ENCODE data around the gene PCDH15. TPM values are rescaled to one million over a fixed set of nuclear protein-coding genes. Genes with fewer than 3 reads are reported as not detected.

PCDH15 gene
- total and polyA plus RNA-seq, 2 of the 13 experiments (the other 11 are each of a cell fraction or from before 2014, with no cell fraction given) = not detected

GRCh38 chr10:54484186-54484585, 316.8 kb downstream of the PCDH15 start:
- H3K4me3 ChIP-seq (replicated peaks in 1 of 3; ENCODE audit: insufficient read depth in 1 of 3, low read depth in 2 of 3, low read length in 3 of 3) = no peak overlapping the region
- H3K36me3 ChIP-seq (replicated peaks in 1 of 2; ENCODE audit: control insufficient read depth in 1 of 2, insufficient read depth in 2 of 2, low read length in 2 of 2) = no peaks in the 10 kb centered on the region
- H4K20me1 ChIP-seq (ENCODE audit: insufficient read depth, low read length) = no peaks in the 10 kb centered on the region
- no peak for FAIRE-seq
- no TSS peak for BruUV-seq (replicated peaks)
- ChIA-PET CTCF (ENCODE audit: low intra/inter-chr PET ratio, low total read pairs) (no interaction called here), POLR2A (no interaction called here)
- no peak overlapping the region for H3K27ac ChIP-seq (ENCODE audit: extremely low read length, insufficient read depth, low read length)
- no peak for ATAC-seq
- no peak overlapping the region for H3K9ac ChIP-seq (ENCODE audit: insufficient read depth, low read depth, low read length)
- WGBS (ENCODE audit: low lambda C conversion rate) = 4% methylated on average over 1 of the region's 1 CpG
- no peaks in the 10 kb centered on the region for H3K27me3 ChIP-seq (ENCODE audit: control insufficient read depth in 1 of 2, insufficient read depth in 2 of 2, low read length in 2 of 2)
- intact Hi-C loops (cut with micrococcal nuclease; ENCODE audit: unreplicated experiment) = no loop called here
- H3K9me3 ChIP-seq (ENCODE audit: low read length) = no peaks in the 10 kb centered on the region
- no peaks in the 10 kb centered on the region for H3K79me2 ChIP-seq (ENCODE audit: insufficient read depth, low read length)
- in situ Hi-C loops (cut with HindIII; ENCODE audit: extremely low pct_ligation_motif_present, low pct_unique_long_range_greater_than_20kb) = no loop called here
- H2AFZ ChIP-seq (ENCODE audit: low read length) = no peak overlapping the region
- no peaks in the 10 kb centered on the region for H3K4me1 ChIP-seq (ENCODE audit: insufficient read depth, low read length)
- H3K4me2 ChIP-seq (ENCODE audit: low read depth, low read length) = no peak overlapping the region
- no peak for DNase-seq (ENCODE audit: low spot score)
- TF ChIP-seq PRDM10 (CRISPR knock-in tag; IDR thresholded peaks at IDR 0.05; ENCODE audit: low read depth) = no peak
- no peak for TF ChIP-seq GRHL1 (CRISPR knock-in tag; conservative IDR thresholded peaks at IDR 0.05)
- no peak for TF ChIP-seq ZNF17 (CRISPR knock-in tag; IDR thresholded peaks at IDR 0.05)
- no peak for TF ChIP-seq TBX3 (IDR thresholded peaks at IDR 0.05; ENCODE audit: borderline replicate concordance)
- TF ChIP-seq RELA (CRISPR knock-in tag; IDR thresholded peaks at IDR 0.05) = no peak
- no peak for TF ChIP-seq ZNF891 (CRISPR knock-in tag; IDR thresholded peaks at IDR 0.05)
- TF ChIP-seq ZGPAT (CRISPR knock-in tag; IDR thresholded peaks at IDR 0.05) = no peak
- TF ChIP-seq ZKSCAN8 (CRISPR knock-in tag; IDR thresholded peaks at IDR 0.05; ENCODE audit: borderline replicate concordance) = no peak

Data from HepG2 (cell line).